HEK293 (cell line): ENCODE data around the gene EHMT1.

Experiments
- CTCF ChIP-seq: fragments of 450-650 bp; formaldehyde crosslinking; IDR thresholded peaks from 2 replicates; pipeline ENCODE4 v1.5.1; 2016; ENCODE audit warnings: missing biosample characterization, missing genetic modification characterization
- ZNF280C ChIP-seq: fragments of 450-650 bp; formaldehyde crosslinking; IDR thresholded peaks from 2 replicates; pipeline ENCODE4 v1.5.1; 2016; ENCODE audit warnings: missing biosample characterization, missing genetic modification characterization
- ZNF639 ChIP-seq: fragments of 450-650 bp; formaldehyde crosslinking; IDR thresholded peaks from 2 replicates; pipeline ENCODE4 v1.5.1; 2016; ENCODE audit warnings: missing biosample characterization, missing genetic modification characterization
- ZNF692 ChIP-seq: fragments of 450-650 bp; formaldehyde crosslinking; IDR thresholded peaks from 2 replicates; pipeline ENCODE4 v1.5.1; 2016; ENCODE audit warnings: missing biosample characterization, missing genetic modification characterization

GRCh38 chr9:137683262-137683864, 64.6 kb downstream of the EHMT1 start:
- TF ChIP-seq CTCF (tag by site-specific recombination) (no peak), ZNF692 (tag by site-specific recombination) (no peak), ZNF280C (tag by site-specific recombination) (no peak), ZNF639 (tag by site-specific recombination) (no peak)
